GM18858 (cell line): ENCODE data around the gene OR2H1.

Experiments
- ATAC-seq: cut with Tn5 transposase; IDR thresholded peaks from one replicate; pipeline ENCODE4 v1.9.1; 2021; ENCODE audit not compliant: unreplicated experiment

The OR2H1 gene

GRCh38 chr6:29483186-29483585 lies 26.2 kb downstream of the OR2H1 start:
- ATAC-seq: no peak

- ATAC-seq: no peak
These were observed 26.8 kb downstream of the OR2H1 start for GRCh38 chr6:29483735-29484134.

DNA sequence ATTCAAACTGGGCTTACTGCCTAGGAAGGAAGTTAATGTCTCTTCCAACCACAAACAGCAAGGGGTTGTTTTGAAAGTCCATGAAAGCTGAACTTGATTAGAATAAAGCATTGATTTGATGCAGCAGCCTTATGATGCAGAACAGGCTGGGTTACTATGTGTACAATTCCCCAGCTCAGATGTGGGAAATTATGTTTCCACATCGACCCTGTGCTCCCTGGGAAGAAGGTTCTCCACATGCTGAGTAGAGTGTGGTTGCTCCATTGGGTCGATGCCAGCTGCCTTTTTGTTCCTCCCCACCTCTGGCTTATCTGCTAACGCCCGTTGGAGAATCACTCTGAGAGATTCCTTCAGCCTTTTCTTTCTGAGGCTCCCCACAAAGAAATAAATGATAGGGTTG lies 29.6 kb downstream of the OR2H1 start:
- no peak for ATAC-seq

DNA sequence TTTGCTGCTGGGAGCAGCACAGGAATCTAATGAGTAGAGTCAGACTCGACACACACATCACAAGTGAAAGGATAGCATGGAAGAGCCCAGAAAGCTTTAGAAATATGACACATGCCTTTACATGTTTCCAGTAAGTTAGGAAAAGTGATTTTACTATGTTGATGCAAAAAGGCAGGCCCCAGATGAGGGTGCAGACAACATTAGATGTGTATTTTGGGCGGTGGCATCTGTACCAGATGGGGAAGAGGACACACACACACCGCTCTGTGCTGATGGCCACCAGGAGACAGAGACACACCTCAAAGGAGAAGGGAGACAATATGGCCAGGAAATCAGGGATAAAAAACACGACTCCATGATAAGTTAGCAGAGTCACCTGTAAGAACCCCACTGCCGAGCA lies 30.2 kb downstream of the OR2H1 start:
- ATAC-seq: no peak

DNA sequence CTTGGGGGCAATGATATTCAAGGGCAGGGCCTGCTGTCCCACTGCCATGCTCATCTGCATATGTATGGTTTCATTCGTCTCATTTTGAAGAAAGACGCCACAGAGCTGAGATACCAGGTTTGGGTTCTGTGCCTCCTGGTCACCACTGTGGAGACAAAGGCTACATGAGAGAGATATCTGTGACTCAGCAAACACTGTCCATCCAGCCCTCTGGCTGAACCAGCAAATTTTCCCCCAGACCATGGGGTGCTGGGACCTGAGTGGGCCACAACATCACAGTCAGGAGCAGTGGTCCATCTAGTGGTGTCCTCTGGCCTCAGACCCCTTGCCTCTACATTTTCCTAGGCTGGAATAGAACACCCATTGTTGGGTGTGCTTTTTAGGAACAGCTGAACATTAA lies 30.7 kb downstream of the OR2H1 start, which contains the start of gene MAS1L:
Gene MAS1L (minus strand): TSS at position 297 of the 400 bp plus-strand sequence. CDS start 54 bp downstream, at position 243.
- no peak for ATAC-seq

DNA sequence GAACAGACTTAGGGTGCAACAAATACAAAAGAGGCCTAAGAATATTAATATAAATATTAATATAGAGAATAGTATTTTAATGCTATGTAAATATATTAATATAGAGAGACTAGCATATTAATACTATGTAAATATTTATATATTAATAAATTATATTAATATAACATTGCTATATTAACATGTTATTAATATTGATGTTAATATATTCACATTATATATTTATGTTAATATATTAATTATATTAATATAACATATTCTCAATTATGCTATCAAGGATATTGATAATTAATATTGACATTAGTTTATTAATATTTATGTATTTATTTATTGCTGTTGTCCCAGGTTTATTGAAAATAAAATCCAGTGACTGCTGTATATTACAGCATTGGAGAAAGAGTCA lies 31.9 kb downstream of the OR2H1 start:
- no peak for ATAC-seq

DNA sequence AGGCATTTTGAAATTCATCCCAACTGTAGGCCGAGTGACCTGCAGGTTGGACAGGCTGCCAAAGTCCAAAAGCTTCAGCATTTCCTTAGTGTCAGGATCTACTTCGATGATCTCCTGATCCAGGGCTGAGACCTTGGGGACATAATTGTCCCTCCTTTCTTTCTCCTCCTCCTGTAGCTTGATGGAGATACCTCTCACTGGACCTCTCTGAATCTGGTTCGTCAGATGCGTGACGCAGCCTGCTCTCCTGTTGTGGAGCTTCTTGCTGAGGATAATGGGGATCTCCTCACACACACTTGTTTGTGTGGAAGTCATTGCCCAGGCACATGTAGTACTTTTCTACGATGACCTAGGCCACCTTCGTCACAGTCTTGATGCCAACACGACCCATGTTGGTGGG lies 32.3 kb downstream of the OR2H1 start:
- ATAC-seq: no peak

GRCh38 chr6:29490055-29490454 lies 33.1 kb downstream of the OR2H1 start:
- ATAC-seq: no peak

GRCh38 chr6:29490552-29490951 lies 33.6 kb downstream of the OR2H1 start:
- ATAC-seq: no peak

GRCh38 chr6:29491574-29491973 lies 34.6 kb downstream of the OR2H1 start:
- ATAC-seq: no peak

DNA sequence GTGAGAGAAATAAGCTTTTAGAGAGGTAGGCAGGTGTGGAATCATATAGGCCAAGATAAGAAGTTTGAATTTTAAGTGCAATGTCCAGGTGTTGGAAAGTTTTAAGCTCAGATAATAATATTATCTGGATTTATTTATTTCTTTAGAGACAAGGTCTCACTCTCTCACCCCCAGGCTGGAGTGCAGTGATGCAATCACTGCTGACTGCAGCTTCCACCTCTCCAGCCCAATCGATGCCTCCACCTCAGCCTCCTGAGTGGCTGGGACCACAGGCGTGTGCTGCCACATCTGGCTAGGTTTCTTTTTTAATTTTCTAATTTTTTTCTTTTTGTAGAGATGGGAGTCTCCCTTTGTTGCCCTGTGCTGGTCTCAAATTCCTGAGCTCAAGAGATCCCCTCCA lies 36.3 kb downstream of the OR2H1 start:
- no peak for ATAC-seq

- ATAC-seq: no peak
These were observed 37.2 kb downstream of the OR2H1 start for GRCh38 chr6:29494131-29494530.

- ATAC-seq: no peak
These were observed 38.6 kb downstream of the OR2H1 start for GRCh38 chr6:29495571-29495970.

DNA sequence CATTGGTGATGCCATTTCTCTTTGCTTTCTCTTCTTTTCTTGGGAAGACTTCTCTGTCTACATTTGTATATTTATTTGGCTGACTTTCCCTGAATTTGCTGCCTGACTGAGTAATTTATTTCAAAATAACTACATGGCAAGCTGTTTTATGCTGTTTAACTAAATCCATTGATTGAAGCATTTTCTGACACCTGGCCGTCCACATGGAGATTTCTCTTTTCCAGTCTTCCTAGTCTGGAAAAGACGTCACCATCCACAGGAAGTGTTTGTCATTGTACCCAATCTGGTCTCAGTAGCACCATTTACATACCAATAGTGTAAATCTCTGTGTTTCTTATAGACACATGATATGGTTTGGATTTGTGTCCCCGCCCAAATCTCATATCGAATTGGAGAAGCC lies 40.0 kb downstream of the OR2H1 start:
- ATAC-seq: no peak

DNA sequence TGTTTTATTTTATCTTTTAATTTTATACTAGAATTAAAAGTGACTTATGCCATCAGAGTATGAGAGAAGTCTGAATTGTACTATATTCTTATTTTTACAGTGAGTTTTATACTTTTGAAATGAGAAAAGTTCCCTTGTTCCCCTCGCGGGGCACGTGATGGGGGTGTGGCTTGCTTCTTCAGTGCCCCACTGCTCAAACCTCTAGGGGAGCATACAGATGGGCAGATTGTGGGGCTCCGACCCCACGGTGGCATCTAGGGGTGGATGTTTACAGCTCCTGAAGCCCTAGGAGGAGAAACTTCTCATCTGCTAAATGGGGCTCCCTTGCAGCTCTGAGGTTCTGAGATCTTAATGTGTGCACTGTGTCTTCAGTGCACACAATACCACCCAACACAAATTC lies 42.7 kb downstream of the OR2H1 start:
- ATAC-seq: no peak

GRCh38 chr6:29500594-29500993 lies 43.6 kb downstream of the OR2H1 start:
- ATAC-seq: no peak

GRCh38 chr6:29501106-29501505 lies 44.2 kb downstream of the OR2H1 start:
- no peak for ATAC-seq

DNA sequence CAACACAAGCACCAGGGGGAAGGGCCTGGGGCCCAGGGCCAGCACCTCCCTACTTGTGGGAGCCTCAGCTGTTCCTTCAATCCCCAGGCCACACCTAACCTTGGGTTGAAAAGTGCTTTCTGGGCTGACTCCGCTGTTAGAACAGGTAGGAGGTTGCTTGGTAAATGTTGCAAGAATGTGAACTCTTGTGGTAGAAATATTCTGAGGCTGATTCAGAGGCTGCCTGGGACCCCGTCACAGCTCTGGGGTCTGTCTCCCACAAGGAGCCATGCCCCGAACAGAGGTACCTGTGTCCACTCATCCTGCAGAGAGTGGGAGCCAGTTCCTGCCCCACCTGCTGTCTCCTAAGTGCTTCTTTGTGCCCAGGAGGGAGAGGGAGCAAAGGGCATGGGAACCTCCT lies 45.2 kb downstream of the OR2H1 start:
- no peak for ATAC-seq

GRCh38 chr6:29502597-29502996 lies 45.6 kb downstream of the OR2H1 start:
- no peak for ATAC-seq

DNA sequence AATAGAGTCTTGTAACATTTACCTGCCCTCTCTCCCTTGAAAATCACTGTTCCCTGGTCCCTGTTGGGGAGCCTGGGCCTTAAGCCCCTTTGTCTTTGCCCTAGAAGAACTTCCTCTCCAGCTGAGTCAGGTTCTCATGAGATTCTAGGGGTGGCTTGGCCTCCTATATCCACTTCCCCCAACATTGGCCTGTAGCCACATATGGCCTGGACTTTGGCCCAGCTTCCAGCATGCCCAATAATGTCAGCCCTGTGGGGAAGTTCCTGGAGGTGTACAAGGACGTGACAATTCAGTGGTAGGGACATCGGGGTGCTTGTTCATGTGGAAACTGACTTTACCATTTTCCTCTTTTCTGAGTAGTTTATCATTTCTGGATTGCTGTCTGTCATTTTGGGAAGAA lies 48.0 kb downstream of the OR2H1 start:
- ATAC-seq: no peak

DNA sequence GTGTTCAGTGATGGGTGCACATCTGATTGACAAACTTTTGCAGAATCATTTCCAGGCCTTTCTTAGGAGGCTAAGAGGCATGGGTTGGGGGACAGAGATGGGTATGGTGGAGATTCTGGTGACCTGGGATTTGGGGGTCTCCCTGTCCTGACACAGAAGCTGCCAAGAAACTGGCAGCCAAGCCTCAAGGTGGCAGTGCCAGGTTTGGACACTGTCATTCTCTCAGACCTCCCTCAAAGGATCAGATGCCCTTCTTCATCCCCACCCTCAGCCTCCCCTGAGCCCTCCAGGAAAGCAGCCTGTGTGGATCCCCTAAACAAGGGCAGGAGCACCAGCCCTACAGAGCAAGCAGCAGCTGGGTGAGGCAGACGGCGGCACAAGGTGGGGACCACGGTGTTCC lies 48.9 kb downstream of the OR2H1 start:
- no peak for ATAC-seq

GRCh38 chr6:29506446-29507067 lies 49.6 kb downstream of the OR2H1 start:
- ATAC-seq: no peak

GRCh38 chr6:29507319-29507718 lies 50.4 kb downstream of the OR2H1 start:
- no peak for ATAC-seq
